Measurements from ENCODE around the gene TMEM151A.

TMEM151A gene

DNA sequence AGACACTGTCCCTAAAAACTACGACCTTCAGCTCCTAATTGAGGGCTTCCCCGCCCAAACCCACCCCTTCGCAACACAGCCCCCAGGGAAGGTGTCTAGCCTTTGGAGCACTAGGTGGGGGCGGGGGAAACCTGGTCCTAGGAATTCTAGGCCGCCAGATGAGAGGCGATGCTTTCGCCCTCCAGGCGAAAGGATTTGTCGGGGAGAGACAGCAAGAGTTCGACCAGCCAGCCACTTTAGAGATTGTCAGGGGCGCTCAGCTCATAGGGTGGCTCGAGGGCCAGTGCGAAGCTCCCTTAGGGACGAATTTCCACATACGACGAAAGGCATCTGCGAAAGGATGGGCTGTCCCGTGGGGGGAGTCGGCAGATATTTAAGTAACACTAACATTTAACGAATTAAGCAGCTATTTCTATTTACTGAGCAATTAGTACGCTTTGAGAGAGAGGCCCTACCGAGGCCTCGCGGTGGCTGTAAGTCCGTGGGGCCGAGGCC lies 19.8 kb downstream of the TMEM151A start:
- DNase-seq (ENCODE audit: low read depth), result no peak
- H3K4me3 ChIP-seq (ENCODE audit: low read depth, low read length), result peak overlapping the region; percentile 55
- TF ChIP-seq, protein P1, sequence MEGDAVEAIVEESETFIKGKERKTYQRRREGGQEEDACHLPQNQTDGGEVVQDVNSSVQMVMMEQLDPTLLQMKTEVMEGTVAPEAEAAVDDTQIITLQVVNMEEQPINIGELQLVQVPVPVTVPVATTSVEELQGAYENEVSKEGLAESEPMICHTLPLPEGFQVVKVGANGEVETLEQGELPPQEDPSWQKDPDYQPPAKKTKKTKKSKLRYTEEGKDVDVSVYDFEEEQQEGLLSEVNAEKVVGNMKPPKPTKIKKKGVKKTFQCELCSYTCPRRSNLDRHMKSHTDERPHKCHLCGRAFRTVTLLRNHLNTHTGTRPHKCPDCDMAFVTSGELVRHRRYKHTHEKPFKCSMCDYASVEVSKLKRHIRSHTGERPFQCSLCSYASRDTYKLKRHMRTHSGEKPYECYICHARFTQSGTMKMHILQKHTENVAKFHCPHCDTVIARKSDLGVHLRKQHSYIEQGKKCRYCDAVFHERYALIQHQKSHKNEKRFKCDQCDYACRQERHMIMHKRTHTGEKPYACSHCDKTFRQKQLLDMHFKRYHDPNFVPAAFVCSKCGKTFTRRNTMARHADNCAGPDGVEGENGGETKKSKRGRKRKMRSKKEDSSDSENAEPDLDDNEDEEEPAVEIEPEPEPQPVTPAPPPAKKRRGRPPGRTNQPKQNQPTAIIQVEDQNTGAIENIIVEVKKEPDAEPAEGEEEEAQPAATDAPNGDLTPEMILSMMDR (IDR thresholded peaks at IDR 0.05; ENCODE audit: low read depth, low read length, missing control alignments), result no peak

DNA sequence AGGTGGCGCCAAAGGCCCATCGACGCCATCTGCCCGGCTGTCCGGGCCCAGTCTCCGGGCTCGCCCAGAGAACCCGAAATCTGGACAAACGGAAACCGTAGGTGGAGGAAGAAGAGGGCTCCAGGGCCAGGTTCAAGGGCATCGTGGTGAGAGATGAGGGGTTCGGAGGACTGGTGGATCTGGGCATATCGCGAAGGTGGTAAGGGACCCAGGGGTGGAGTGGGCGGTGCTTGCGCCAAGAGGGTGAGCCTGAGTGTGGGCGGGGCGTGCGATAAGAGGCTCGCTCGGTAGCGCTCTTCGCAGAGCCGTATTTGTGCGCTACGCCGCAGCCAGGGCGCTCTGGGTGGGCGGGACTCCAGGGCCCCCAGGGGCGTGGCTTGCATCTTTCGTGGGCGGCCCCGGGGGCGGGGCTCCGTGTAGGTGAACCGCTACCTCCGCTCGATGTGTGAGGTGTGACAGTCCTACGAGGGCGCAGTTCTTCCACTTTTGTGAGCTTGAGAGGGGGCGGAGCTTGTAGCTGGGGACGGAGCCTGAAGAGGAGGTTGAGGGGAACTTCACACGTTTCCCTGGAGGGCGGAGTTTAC lies 20.4 kb downstream of the TMEM151A start:
- TF ChIP-seq, protein P1 (IDR thresholded peaks at IDR 0.05; ENCODE audit: low read depth, low read length, missing control alignments), result peak; percentile 90
- peak overlapping the region; percentile 55 for H3K4me3 ChIP-seq (ENCODE audit: low read depth, low read length)
- DNase-seq (ENCODE audit: low read depth), result peak; percentile 86

DNA sequence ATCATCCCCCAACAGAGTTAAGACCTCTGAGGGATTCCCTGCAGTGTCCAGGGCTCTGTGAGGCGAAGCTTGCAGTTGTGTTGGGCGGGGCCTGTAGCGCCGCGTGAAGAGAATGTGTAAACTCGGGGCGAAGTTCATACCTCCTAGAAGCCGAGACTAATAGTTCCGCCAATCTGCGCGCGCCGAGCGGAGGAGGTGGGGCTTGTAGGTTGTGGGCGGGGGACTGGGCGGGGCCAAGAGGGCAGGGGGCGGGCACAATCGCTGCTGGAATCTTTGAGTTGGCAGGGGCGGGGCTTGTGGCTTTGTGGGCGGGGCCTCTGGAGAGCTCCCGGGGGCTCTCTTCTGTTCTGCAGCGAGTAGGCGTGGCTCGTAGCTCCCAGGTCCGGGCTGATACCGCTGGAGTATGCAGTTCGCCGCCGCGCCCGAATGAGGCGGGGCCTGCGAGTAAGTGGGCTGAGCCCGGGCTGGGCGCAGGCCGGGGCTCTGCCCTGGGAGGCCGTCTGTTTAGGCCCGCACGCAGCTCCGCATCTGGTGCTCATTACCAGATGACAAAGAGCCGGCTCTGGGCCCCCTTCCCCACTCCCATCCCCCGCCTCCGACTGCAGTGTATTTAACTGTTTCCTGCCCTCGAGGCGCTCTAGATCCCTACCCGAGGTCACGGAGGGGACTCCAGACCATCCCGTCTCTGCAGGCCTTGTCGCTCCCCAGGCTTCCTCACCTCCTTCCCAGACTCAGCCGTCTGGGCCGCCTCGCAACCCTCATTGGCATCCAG lies 21.0 kb downstream of the TMEM151A start:
- DNase-seq (ENCODE audit: low read depth), result peak; percentile 86
- TF ChIP-seq, protein P1 (IDR thresholded peaks at IDR 0.05; ENCODE audit: low read depth, low read length, missing control alignments), result no peak
- peak overlapping the region; percentile 55 for H3K4me3 ChIP-seq (ENCODE audit: low read depth, low read length)

DNA sequence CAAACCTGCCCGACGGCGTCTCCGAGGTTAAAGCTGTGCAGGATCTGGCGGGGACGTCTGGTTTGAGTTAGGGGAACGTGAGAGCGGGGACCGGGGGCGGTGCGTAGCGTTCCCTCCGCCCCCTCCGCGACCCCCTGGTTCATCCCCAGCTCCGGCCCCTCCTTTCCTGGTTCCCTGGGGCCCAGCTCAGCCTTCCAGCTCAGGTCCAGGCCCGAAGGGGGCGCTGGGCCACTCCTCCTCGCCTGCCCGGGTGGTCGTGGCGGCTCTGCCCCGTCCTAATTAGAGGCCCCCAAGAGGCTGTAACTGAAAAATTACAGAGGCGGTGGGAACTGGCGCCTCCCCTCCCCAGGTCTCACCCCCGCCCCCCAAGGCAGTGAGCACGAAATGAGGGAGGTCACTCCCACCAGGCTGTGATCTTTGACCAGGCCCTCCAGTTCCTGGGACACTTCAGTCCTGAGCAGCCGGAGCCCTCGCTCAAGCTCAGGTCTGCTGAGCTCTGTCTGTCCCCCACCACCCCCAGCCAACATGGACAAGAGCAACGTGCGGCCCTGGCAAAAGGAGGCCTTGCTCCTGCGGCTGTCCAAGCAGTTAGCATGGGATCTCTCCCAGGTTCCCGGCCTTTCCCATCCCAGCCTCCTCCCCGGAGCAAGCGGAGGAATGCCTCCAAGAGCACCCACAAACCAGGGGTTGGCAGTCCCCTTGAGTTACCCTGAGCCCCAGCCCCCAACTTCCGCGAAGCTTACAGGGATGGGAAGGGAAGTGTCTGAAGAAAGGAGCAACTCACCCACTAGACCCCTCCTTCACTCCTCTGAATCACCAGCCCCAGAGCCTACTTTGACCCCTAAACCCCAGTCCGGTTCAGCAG lies 21.9 kb downstream of the TMEM151A start:
- TF ChIP-seq, protein P1 (IDR thresholded peaks at IDR 0.05; ENCODE audit: low read depth, low read length, missing control alignments), result no peak
- H3K4me3 ChIP-seq (ENCODE audit: low read depth, low read length), result peak overlapping the region; percentile 16; the same call in 1 of the 2 replicates
- DNase-seq (ENCODE audit: low read depth), result no peak

DNA sequence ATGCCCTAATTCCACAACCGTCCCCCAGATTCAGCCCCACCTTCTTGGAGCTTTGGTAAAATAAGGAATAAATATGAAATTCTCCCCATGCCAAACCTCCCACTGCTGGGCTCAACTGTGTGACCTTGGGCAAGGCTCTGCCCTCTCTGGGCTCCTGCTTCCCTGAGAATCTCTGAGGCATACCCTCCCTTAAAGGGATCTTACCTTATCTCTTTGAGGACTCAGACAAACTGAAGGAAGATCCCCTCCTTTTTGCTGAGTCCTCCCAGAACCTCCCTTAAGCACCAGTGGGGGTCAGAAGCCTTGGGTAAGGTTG lies 22.4 kb downstream of the TMEM151A start:
- DNase-seq (ENCODE audit: low read depth), result no peak
- no peak overlapping the region for H3K4me3 ChIP-seq (ENCODE audit: low read depth, low read length)
- TF ChIP-seq, protein P1 (IDR thresholded peaks at IDR 0.05; ENCODE audit: low read depth, low read length, missing control alignments), result no peak

GRCh38 chr11:66314561-66315497 lies 23.1 kb downstream of the TMEM151A start:
- no peak overlapping the region for H3K4me3 ChIP-seq (ENCODE audit: low read depth, low read length)
- TF ChIP-seq, protein P1 (IDR thresholded peaks at IDR 0.05; ENCODE audit: low read depth, low read length, missing control alignments), result no peak
- DNase-seq (ENCODE audit: low read depth), result no peak

Data from GM12864 (cell line).